Spleen (tissue), 11 donors: Measurements from ENCODE around the gene GALNT5. TPM values are rescaled to one million over a fixed set of nuclear protein-coding genes. Genes with fewer than 3 reads are reported as not detected.
"Not testable (repeated sequence)": the region's sequence is repeated elsewhere in the genome, so short reads cannot be mapped to it uniquely, and the experiment has no call there.

Experiments used
- DNase-seq: peaks from one replicate; pipeline ENCODE4 v3.0.0-alpha.2; 2020
- H3K27ac ChIP-seq, 8 donors: fragments of 200-600 bp; sonication (generic) in 7 of 8; 1 replicate in 4 of 8; 2 replicates in 4 of 8; pipeline versions ENCODE4 v1.5.0 to v1.8.0; 2016 to 2021; ENCODE audit warnings: inconsistent platforms in 4 of 8, mild to moderate bottlenecking in 4 of 8, moderate library complexity in 1 of 8
- H3K27me3 ChIP-seq, 7 donors: fragments of 200-600 bp; sonication (generic) in 6 of 7; replicated peaks in 1 of 7; 1 replicate in 4 of 7; 2 replicates in 3 of 7; pipeline versions ENCODE4 v1.5.0 to v1.8.0; 2016 to 2021; ENCODE audit warnings: inconsistent platforms in 3 of 7, mild to moderate bottlenecking in 1 of 7
- H3K36me3 ChIP-seq, 6 donors: fragments of 200-600 bp; sonication (generic) in 5 of 6; 1 replicate in 4 of 6; 2 replicates in 2 of 6; pipeline versions ENCODE4 v1.5.0 to v1.8.0; 2016 to 2021; ENCODE audit warnings: inconsistent platforms in 2 of 6
- H3K4me1 ChIP-seq, 6 donors: fragments of 200-600 bp; sonication (generic) in 5 of 6; 1 replicate in 3 of 6; 2 replicates in 3 of 6; pipeline versions ENCODE4 v1.5.0 to v1.8.0; 2016 to 2021; ENCODE audit warnings: inconsistent platforms in 3 of 6
- H3K4me3 ChIP-seq, 8 donors: fragments of 200-600 bp; sonication (generic) in 7 of 8; 1 replicate in 4 of 8; 2 replicates in 4 of 8; pipeline versions ENCODE4 v1.5.0 to v1.8.0; 2016 to 2021; ENCODE audit warnings: inconsistent platforms in 4 of 8, mild to moderate bottlenecking in 4 of 8, moderate library complexity in 2 of 8
- H3K9me3 ChIP-seq, 8 donors: fragments of 200-600 bp; sonication (generic) in 7 of 8; 1 replicate in 4 of 8; 2 replicates in 4 of 8; pipeline versions ENCODE4 v1.5.0 to v1.8.0; 2016 to 2021; ENCODE audit warnings: inconsistent platforms in 4 of 8
- CTCF ChIP-seq, 11 experiments: fragments of 200-600 bp in 7 of 11; fragments of 450-650 bp in 4 of 11; sonication (generic) in 4 of 11; IDR thresholded peaks in 8 of 11; conservative IDR thresholded peaks in 3 of 11; 1 replicate in 7 of 11; 2 replicates in 4 of 11; pipeline versions ENCODE4 v1.4.0 to v1.8.0; 2016 to 2021; ENCODE audit warnings: antibody characterized with exemption in 11 of 11, inconsistent platforms in 4 of 11, mild to moderate bottlenecking in 1 of 11
- POLR2A ChIP-seq, 3 donors: fragments of 450-650 bp; IDR thresholded peaks; one replicate each; pipeline ENCODE4 v1.5.1; 2017; ENCODE audit warnings: antibody characterized with exemption in 3 of 3, mild to moderate bottlenecking in 1 of 3
- POLR2AphosphoS5 ChIP-seq, 3 donors: sonication (generic); formaldehyde crosslinking; IDR thresholded peaks; one replicate each; pipeline ENCODE4 v1.5.1; 2017; ENCODE audit warnings: antibody characterized with exemption in 3 of 3
- WGBS, 5 donors: extraction: QIAGEN DNeasy Blood & Tissue Kit in 3 of 5; methylation state at CpG; one replicate each; pipeline versions ENCODE4 v1.1.5 to v1.1.7; 2013 to 2018; 5-methylcytosine and 5-hydroxymethylcytosine counted together
- intact Hi-C: fragments of 100-400 bp; cut with DNase I; formaldehyde crosslinking; loops from one replicate; pipeline ENCODE4 v1.15.0; 2023; ENCODE audit warnings: low total_unique reads
- polyA plus RNA-seq, 3 donors: library from polyadenylated mRNA; stranded (reverse); fragments of 200-250 nt; gene quantifications; one replicate each; pipeline ENCODE4 v1.2.1, GENCODE V29; 2013
- total RNA-seq, 7 donors: library from RNA; depleted of rRNA in 3 of 7; stranded (reverse); fragments of >200 nt in 3 of 7; fragmentation: NEBNext Ultra II Directional in 4 of 7; extraction: Animal tissue kit (Norgen Biotek cat#: 25700) in 4 of 7; gene quantifications; one replicate each; pipeline versions ENCODE4 v1.1.0 to v1.2.1, GENCODE V29; 2016 to 2021
- donor health status: healthy with polysubstance abuse.
- donor health status: DM: no; HTN: no; CAD: no; lungs with moderate emphysema.
- donor health status: DM: no; HTN: no; CAD: no.
- donor health status: Bipolar disorder and iron deficiency.
- donor health status: healthy.
- donor health status: DM: no; HTN: no; CAD: no.
- donor health status: DM: yes; HTN: yes; CAD: no.

The GALNT5 gene
- total and polyA plus RNA-seq, 10 donors: 0.03 to 0.70 (median 0.11) TPM; not detected in 5

GRCh38 chr2:157336137-157337010 lies 78.9 kb downstream of the GALNT5 start:
- 33 to 48% (median 38%) methylated on average over 8 of the region's 8 CpGs for WGBS, 5 donors

GRCh38 chr2:157337978-157338377 lies 80.5 kb downstream of the GALNT5 start:
- WGBS, 5 donors: 81 to 92% (median 83%) methylated on average over 3 of the region's 3 CpGs
- intact Hi-C loops: no loop called here
- Histone ChIP-seq H3K9me3 (peaks cover 0 to 19% (median 8%) of the 10 kb centered on the region in 8 donors), H3K36me3 (peaks cover 0 to 8% (median 0%) of the 10 kb centered on the region in 6 donors), H3K27me3 (no peaks in the 10 kb centered on the region), H3K4me1 (peaks cover 0 to 9% (median 0%) of the 10 kb centered on the region in 6 donors), H3K27ac (no peak overlapping the region), H3K4me3 (no peak overlapping the region)
- DNase-seq: no peak
- TF ChIP-seq CTCF (IDR thresholded peaks at IDR 0.05 in 8 of 11, conservative IDR thresholded peaks at IDR 0.05 in 3 of 11): no peak
- TF ChIP-seq POLR2AphosphoS5 (IDR thresholded peaks at IDR 0.05): no peak
- no peak for TF ChIP-seq POLR2A (IDR thresholded peaks at IDR 0.05)

More at GRCh38 chr2:157336137-157337010, 78.9 kb downstream of the GALNT5 start:
- intact Hi-C loops: no loop called here
- Histone ChIP-seq H3K27me3 (no peaks in the 10 kb centered on the region), H3K4me1 (peaks cover 0 to 17% (median 0%) of the 10 kb centered on the region in 6 donors), H3K9me3 (peaks cover 0 to 3% (median 0%) of the 10 kb centered on the region in 8 donors), H3K27ac (no peak overlapping the region), H3K4me3 (no peak overlapping the region), H3K36me3 (no peaks in the 10 kb centered on the region)
- TF ChIP-seq POLR2A (IDR thresholded peaks at IDR 0.05) (no peak), CTCF (IDR thresholded peaks at IDR 0.05 in 8 of 11, conservative IDR thresholded peaks at IDR 0.05 in 3 of 11) (peak; percentile 8 to 70 (median 50)), POLR2AphosphoS5 (IDR thresholded peaks at IDR 0.05) (no peak)
- no peak for DNase-seq

GRCh38 chr2:157339965-157340655 lies 82.6 kb downstream of the GALNT5 start:
- Histone ChIP-seq H3K4me3 (no peak overlapping the region), H3K27ac (no peak overlapping the region), H3K36me3 (peaks cover 0 to 8% (median 0%) of the 10 kb centered on the region in 6 donors), H3K4me1 (peaks cover 0 to 9% (median 0%) of the 10 kb centered on the region in 6 donors), H3K27me3 (no peaks in the 10 kb centered on the region), H3K9me3 (peaks cover 0 to 40% (median 29%) of the 10 kb centered on the region in 8 donors)
- TF ChIP-seq POLR2AphosphoS5 (IDR thresholded peaks at IDR 0.05) (no peak), CTCF (IDR thresholded peaks at IDR 0.05 in 8 of 11, conservative IDR thresholded peaks at IDR 0.05 in 3 of 11) (no peak)
- no peak for DNase-seq
- intact Hi-C loops: no loop called here
- 83 to 91% (median 90%) methylated on average over 4 of the region's 4 CpGs for WGBS, 5 donors

GRCh38 chr2:157341381-157341780 lies 83.9 kb downstream of the GALNT5 start:
- DNase-seq, H3K4me1 ChIP-seq, H3K36me3 ChIP-seq, H3K27me3 ChIP-seq, H3K4me3 ChIP-seq, H3K27ac ChIP-seq, intact Hi-C loops: not testable (repeated sequence)
- WGBS, 5 donors: 88 to 100% (median 95%) methylated on average over 1 to 2 of the region's 2 CpGs
- H3K9me3 ChIP-seq: peaks cover 0 to 49% (median 33%) of the 10 kb centered on the region in 8 donors
